SK-N-SH (cell line): ENCODE measurements around the gene LIN28B.

Source experiments
- FOXM1 ChIP-seq: IDR thresholded peaks from 2 replicates; pipeline ENCODE4 v1.4.0; 2012; ENCODE audit warnings: low read depth, mild to moderate bottlenecking
- JUND ChIP-seq: IDR thresholded peaks from 2 replicates; pipeline ENCODE4 v1.4.0; 2012
- RAD21 ChIP-seq: IDR thresholded peaks from 2 replicates; pipeline ENCODE4 v1.6.1; 2012; ENCODE audit warnings: mild to moderate bottlenecking, low read length
- TF ChIP-seq, protein P1 (sequence below): fragments of 200-600 bp; sonication (generic); IDR thresholded peaks from 2 replicates; pipeline ENCODE4 v1.6.1; 2017; ENCODE audit warnings: antibody characterized with exemption, mild to moderate bottlenecking, moderate library complexity
- TF ChIP-seq, protein P2 (sequence below): fragments of 150-350 bp; IDR thresholded peaks from 2 replicates; pipeline ENCODE4 v1.6.1; 2017; ENCODE audit warnings: antibody characterized with exemption, low read length, low read depth, borderline replicate concordance
- TF ChIP-seq, protein P3 (sequence below): IDR thresholded peaks from 2 replicates; pipeline ENCODE4; 2012

DNA sequence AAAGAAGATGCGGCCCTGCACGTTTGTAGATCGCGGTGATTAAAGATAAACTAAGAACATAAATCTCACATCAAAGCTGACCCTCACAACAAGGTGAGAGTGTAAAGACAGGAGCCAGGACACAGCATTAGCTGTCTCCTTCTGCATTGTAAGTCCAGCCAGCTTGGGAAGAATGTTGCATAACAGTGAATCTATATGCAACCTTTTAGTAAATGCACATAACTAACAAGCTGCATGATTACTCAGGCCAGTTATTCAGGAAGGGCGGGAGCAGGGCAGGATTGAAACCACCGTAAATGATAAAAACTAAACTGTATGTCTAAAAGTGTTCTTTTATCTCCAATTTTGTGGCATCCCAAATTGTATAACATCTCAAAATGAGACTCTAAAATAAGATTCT lies 165.8 kb downstream of the LIN28B start:
- TF ChIP-seq, protein P1, sequence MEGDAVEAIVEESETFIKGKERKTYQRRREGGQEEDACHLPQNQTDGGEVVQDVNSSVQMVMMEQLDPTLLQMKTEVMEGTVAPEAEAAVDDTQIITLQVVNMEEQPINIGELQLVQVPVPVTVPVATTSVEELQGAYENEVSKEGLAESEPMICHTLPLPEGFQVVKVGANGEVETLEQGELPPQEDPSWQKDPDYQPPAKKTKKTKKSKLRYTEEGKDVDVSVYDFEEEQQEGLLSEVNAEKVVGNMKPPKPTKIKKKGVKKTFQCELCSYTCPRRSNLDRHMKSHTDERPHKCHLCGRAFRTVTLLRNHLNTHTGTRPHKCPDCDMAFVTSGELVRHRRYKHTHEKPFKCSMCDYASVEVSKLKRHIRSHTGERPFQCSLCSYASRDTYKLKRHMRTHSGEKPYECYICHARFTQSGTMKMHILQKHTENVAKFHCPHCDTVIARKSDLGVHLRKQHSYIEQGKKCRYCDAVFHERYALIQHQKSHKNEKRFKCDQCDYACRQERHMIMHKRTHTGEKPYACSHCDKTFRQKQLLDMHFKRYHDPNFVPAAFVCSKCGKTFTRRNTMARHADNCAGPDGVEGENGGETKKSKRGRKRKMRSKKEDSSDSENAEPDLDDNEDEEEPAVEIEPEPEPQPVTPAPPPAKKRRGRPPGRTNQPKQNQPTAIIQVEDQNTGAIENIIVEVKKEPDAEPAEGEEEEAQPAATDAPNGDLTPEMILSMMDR, result no peak
- TF ChIP-seq FOXM1 (no peak), JUND (no peak), RAD21 (no peak)
- TF ChIP-seq, protein P2, sequence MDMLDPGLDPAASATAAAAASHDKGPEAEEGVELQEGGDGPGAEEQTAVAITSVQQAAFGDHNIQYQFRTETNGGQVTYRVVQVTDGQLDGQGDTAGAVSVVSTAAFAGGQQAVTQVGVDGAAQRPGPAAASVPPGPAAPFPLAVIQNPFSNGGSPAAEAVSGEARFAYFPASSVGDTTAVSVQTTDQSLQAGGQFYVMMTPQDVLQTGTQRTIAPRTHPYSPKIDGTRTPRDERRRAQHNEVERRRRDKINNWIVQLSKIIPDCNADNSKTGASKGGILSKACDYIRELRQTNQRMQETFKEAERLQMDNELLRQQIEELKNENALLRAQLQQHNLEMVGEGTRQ, result no peak
- TF ChIP-seq, protein P3, sequence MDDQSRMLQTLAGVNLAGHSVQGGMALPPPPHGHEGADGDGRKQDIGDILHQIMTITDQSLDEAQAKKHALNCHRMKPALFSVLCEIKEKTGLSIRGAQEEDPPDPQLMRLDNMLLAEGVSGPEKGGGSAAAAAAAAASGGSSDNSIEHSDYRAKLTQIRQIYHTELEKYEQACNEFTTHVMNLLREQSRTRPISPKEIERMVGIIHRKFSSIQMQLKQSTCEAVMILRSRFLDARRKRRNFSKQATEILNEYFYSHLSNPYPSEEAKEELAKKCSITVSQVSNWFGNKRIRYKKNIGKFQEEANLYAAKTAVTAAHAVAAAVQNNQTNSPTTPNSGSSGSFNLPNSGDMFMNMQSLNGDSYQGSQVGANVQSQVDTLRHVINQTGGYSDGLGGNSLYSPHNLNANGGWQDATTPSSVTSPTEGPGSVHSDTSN, result no peak
